Measurements from ENCODE around the gene B4GALT1.
"Not testable (repeated sequence)": the region's sequence is repeated elsewhere in the genome, so short reads cannot be mapped to it uniquely, and the experiment has no call there.

Gene B4GALT1

GRCh38 chr9:33092634-33093033, 74.5 kb downstream of the B4GALT1 start:
- DNase-seq: no peak

DNA sequence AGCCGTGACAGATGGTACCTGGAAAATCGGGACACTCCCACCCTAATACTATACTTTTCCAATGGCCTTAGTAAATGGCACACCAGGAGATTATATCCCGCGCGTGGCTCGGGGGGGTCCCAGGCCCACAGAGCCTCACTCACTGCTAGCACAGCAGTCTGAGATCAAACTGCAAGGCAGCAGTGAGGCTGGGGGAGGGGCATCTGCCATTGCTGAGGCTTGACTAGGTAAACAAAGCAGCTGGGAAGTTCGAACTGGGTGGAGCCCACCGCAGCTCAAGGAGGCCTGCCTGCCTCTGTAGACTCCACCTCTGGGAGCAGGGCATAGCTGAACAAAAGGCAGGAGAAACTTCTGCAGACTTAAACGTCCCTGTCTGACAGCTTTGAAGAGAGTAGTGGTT, 81.5 kb downstream of the B4GALT1 start:
- DNase-seq: not testable (repeated sequence)

DNA sequence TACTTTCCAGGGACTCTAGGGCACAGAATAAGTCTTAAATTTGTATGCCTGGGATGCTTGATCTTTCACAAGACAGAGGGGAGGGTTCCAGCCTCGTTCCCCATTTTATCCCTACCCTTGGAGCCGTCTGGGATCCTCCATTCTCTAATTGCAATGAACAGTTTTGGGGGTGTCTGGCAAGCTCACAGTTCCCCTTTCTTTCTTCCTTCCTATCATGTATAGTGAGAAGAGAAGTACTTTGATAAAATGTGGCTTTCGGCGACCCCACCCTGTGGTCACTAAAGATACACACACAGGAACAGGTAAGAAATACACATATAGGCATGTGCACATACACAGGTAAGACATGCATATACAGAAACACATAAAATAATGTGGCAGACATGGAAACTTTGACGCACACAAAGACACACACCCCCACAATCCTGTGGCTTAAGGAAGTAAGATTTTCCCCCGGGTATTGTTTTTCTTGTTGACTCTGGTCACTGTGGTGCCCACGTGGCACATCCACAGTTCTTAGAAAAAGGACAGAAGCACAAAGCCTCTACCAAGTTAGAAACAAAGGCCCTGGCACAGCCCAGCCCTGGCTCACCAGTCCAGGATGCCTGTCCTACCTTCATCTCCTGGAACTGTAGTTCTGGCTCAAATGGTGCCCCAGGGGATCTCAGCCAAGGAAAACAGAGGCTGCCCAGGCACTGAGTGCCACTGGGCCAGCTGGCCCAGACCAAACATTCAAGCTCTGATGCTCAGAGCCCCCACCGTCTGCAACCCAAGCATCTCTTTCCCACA, 84.4 kb downstream of the B4GALT1 start:
- no peak for DNase-seq

- DNase-seq: no peak
Observed at GRCh38 chr9:33082128-33082527, 85.0 kb downstream of the B4GALT1 start.

GRCh38 chr9:33081128-33081851, 85.8 kb downstream of the B4GALT1 start:
- peak; percentile 47 for DNase-seq

DNA sequence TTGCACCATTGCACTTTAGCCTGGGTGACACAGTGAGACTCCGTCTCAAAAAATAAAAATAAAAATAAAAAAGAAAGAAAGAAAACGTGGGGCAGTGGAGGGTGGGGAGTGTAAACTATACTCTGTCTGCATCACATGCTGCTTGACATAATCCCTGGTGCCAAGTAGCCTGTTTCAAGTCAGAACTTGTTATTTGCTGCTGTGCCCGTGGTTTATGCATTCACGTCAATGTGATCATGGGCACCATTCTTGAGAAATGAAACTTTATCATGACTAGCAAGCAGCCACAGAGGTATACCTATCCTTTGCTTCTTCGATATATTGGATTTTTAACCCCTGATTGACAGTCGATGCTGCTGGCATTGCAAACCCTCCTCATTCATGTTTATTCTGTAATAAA, 86.6 kb downstream of the B4GALT1 start:
- no peak for DNase-seq

- peak; percentile 91 for DNase-seq
Observed at GRCh38 chr9:33076046-33077004, 90.8 kb downstream of the B4GALT1 start, which contains the start of gene SMU1. TSS of gene SMU1 (minus strand) at chr9:33076674. CDS start at chr9:33076608, 66 bp downstream.

GRCh38 chr9:33068991-33069390, 98.1 kb downstream of the B4GALT1 start:
- DNase-seq: no peak

GRCh38 chr9:33065157-33066076, 101.7 kb downstream of the B4GALT1 start:
- DNase-seq: no peak

Measured in activated T-cell treated with anti-CD3 and anti-CD28 coated beads, Interleukin-2, amount 50 U/mL, for 1 hour (primary cell).